Measurements from ENCODE around the gene RBM33.

The RBM33 gene

DNA sequence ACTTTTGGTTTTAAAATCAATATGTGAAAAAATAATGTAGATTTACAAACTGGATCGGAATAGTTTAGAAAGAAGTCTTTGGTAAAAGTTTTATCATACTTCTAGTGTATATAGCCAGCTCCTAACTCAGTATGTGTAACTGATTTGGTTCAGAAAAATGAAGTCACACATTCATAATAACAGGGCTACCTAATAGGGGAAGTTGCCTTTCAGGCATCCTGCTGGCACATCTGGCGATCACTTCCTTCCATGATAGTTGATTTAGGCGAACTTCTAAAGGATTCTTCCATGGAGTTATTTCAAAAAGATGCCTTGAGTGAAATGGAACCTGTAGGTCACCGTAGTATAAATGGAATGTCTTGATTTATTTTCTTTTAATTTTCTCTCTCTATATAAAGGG is 98.7 kb downstream of the RBM33 start:
- no peak for DNase-seq (ENCODE audit: low read depth, low spot score)
- no peaks in the 10 kb centered on the region for H3K27me3 ChIP-seq (ENCODE audit: control insufficient read depth, insufficient read depth, low read length)
- H3K36me3 ChIP-seq (ENCODE audit: control insufficient read depth, insufficient read depth, low read length), result 0 out of 2 replicates have a peak, but pooled peaks cover 3% of the 10 kb centered on the region
- H3K27ac ChIP-seq (ENCODE audit: low read length), result no peak overlapping the region
- no CpG with 5 or more reads among the region's 4 CpGs for WGBS (ENCODE audit: insufficient coverage, insufficient read length)
- no peaks in the 10 kb centered on the region for H3K9me3 ChIP-seq (ENCODE audit: control insufficient read depth, insufficient read depth, low read length)
- no peaks in the 10 kb centered on the region for H3K4me1 ChIP-seq (ENCODE audit: control insufficient read depth, insufficient read depth, low read length)
- no peak overlapping the region for H3K4me3 ChIP-seq (ENCODE audit: low read length)

DNA sequence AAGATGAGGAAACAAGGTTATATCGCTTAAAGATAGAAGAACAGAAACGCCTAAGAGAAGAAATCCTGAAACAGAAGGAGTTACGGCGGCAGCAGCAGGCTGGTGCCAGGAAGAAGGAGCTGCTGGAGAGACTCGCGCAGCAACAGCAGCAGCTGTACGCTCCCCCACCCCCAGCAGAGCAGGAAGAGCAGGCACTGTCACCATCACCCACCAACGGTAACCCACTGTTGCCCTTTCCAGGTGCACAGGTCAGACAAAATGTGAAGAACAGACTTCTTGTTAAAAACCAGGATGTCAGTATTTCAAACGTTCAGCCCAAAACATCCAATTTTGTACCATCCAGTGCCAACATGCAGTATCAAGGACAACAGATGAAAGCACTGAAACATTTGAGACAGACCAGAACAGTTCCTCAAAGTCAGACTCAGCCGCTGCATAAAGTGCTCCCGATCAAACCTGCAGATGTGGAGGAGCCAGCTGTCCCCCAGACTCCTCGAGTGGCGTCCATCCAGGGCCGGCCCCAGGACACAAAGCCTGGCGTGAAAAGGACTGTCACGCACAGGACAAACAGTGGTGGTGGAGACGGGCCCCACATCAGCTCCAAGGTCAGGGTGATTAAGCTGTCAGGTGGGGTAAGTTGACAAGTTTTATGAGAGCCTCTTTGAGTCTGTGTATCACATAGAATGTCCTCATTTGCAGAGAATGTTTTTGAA is 100.7 kb downstream of the RBM33 start:
- no peaks in the 10 kb centered on the region for H3K27me3 ChIP-seq (ENCODE audit: control insufficient read depth, insufficient read depth, low read length)
- no peaks in the 10 kb centered on the region for H3K9me3 ChIP-seq (ENCODE audit: control insufficient read depth, insufficient read depth, low read length)
- H3K27ac ChIP-seq (ENCODE audit: low read length), result no peak overlapping the region
- no peaks in the 10 kb centered on the region for H3K4me1 ChIP-seq (ENCODE audit: control insufficient read depth, insufficient read depth, low read length)
- no peak overlapping the region for H3K4me3 ChIP-seq (ENCODE audit: low read length)
- H3K36me3 ChIP-seq (ENCODE audit: control insufficient read depth, insufficient read depth, low read length), result 0 out of 2 replicates have a peak, but pooled peaks cover 3% of the 10 kb centered on the region
- WGBS (ENCODE audit: insufficient coverage, insufficient read length), result no CpG with 5 or more reads among the region's 17 CpGs
- DNase-seq (ENCODE audit: low read depth, low spot score), result no peak

GRCh38 chr7:155745737-155746136 is 101.3 kb downstream of the RBM33 start:
- no peaks in the 10 kb centered on the region for H3K27me3 ChIP-seq (ENCODE audit: control insufficient read depth, insufficient read depth, low read length)
- no peak overlapping the region for H3K27ac ChIP-seq (ENCODE audit: low read length)
- DNase-seq (ENCODE audit: low read depth, low spot score), result no peak
- no peaks in the 10 kb centered on the region for H3K9me3 ChIP-seq (ENCODE audit: control insufficient read depth, insufficient read depth, low read length)
- no peaks in the 10 kb centered on the region for H3K4me1 ChIP-seq (ENCODE audit: control insufficient read depth, insufficient read depth, low read length)
- no peak overlapping the region for H3K4me3 ChIP-seq (ENCODE audit: low read length)
- H3K36me3 ChIP-seq (ENCODE audit: control insufficient read depth, insufficient read depth, low read length), result 0 out of 2 replicates have a peak, but pooled peaks cover 3% of the 10 kb centered on the region
- no CpG with 5 or more reads among the region's 9 CpGs for WGBS (ENCODE audit: insufficient coverage, insufficient read length)

GRCh38 chr7:155746188-155746587 is 101.7 kb downstream of the RBM33 start:
- H3K27me3 ChIP-seq (ENCODE audit: control insufficient read depth, insufficient read depth, low read length), result no peaks in the 10 kb centered on the region
- H3K36me3 ChIP-seq (ENCODE audit: control insufficient read depth, insufficient read depth, low read length), result 0 out of 2 replicates have a peak, but pooled peaks cover 3% of the 10 kb centered on the region
- no peak overlapping the region for H3K27ac ChIP-seq (ENCODE audit: low read length)
- no peak for DNase-seq (ENCODE audit: low read depth, low spot score)
- no peak overlapping the region for H3K4me3 ChIP-seq (ENCODE audit: low read length)
- no CpG with 5 or more reads among the region's 2 CpGs for WGBS (ENCODE audit: insufficient coverage, insufficient read length)
- no peaks in the 10 kb centered on the region for H3K9me3 ChIP-seq (ENCODE audit: control insufficient read depth, insufficient read depth, low read length)
- no peaks in the 10 kb centered on the region for H3K4me1 ChIP-seq (ENCODE audit: control insufficient read depth, insufficient read depth, low read length)

GRCh38 chr7:155747209-155747608 is 102.7 kb downstream of the RBM33 start:
- no CpG with 5 or more reads among the region's 1 CpG for WGBS (ENCODE audit: insufficient coverage, insufficient read length)
- H3K27ac ChIP-seq (ENCODE audit: low read length), result no peak overlapping the region
- DNase-seq (ENCODE audit: low read depth, low spot score), result no peak
- no peaks in the 10 kb centered on the region for H3K27me3 ChIP-seq (ENCODE audit: control insufficient read depth, insufficient read depth, low read length)
- no peak overlapping the region for H3K4me3 ChIP-seq (ENCODE audit: low read length)
- no peaks in the 10 kb centered on the region for H3K4me1 ChIP-seq (ENCODE audit: control insufficient read depth, insufficient read depth, low read length)
- 0 out of 2 replicates have a peak, but pooled peaks cover 3% of the 10 kb centered on the region for H3K36me3 ChIP-seq (ENCODE audit: control insufficient read depth, insufficient read depth, low read length)
- no peaks in the 10 kb centered on the region for H3K9me3 ChIP-seq (ENCODE audit: control insufficient read depth, insufficient read depth, low read length)

DNA sequence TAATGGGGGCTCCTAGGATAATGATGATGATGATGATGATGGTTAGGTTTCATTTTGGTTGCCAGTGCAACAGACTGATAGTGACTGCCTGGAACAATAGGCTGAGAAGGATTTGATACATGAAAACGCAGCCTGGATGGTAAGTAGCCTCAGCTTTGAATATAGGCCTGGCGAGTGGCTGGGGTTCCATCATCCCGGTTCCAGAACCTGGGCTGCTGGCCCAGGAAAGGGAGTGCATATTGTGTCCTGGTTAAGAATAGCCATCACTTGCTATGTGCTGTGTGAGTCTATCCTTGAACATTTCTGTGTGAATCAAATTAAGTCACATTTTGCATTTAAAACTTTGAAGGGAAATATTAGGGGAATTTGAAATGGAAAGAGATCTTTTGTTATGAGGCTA is 105.1 kb downstream of the RBM33 start:
- no peak overlapping the region for H3K4me3 ChIP-seq (ENCODE audit: low read length)
- no peaks in the 10 kb centered on the region for H3K9me3 ChIP-seq (ENCODE audit: control insufficient read depth, insufficient read depth, low read length)
- H3K36me3 ChIP-seq (ENCODE audit: control insufficient read depth, insufficient read depth, low read length), result 0 out of 2 replicates have a peak, but pooled peaks cover 3% of the 10 kb centered on the region
- H3K27ac ChIP-seq (ENCODE audit: low read length), result no peak overlapping the region
- no peak for DNase-seq (ENCODE audit: low read depth, low spot score)
- no peaks in the 10 kb centered on the region for H3K4me1 ChIP-seq (ENCODE audit: control insufficient read depth, insufficient read depth, low read length)
- WGBS (ENCODE audit: insufficient coverage, insufficient read length), result no CpG with 5 or more reads among the region's 3 CpGs
- H3K27me3 ChIP-seq (ENCODE audit: control insufficient read depth, insufficient read depth, low read length), result no peaks in the 10 kb centered on the region

- WGBS (ENCODE audit: insufficient coverage, insufficient read length), result no CpG with 5 or more reads among the region's 5 CpGs
- H3K36me3 ChIP-seq (ENCODE audit: control insufficient read depth, insufficient read depth, low read length), result 0 out of 2 replicates have a peak, but pooled peaks cover 3% of the 10 kb centered on the region
- no peak overlapping the region for H3K27ac ChIP-seq (ENCODE audit: low read length)
- no peaks in the 10 kb centered on the region for H3K4me1 ChIP-seq (ENCODE audit: control insufficient read depth, insufficient read depth, low read length)
- no peak for DNase-seq (ENCODE audit: low read depth, low spot score)
- H3K27me3 ChIP-seq (ENCODE audit: control insufficient read depth, insufficient read depth, low read length), result no peaks in the 10 kb centered on the region
- no peaks in the 10 kb centered on the region for H3K9me3 ChIP-seq (ENCODE audit: control insufficient read depth, insufficient read depth, low read length)
- no peak overlapping the region for H3K4me3 ChIP-seq (ENCODE audit: low read length)
Observed at GRCh38 chr7:155750255-155751125, 106.0 kb downstream of the RBM33 start.

DNA sequence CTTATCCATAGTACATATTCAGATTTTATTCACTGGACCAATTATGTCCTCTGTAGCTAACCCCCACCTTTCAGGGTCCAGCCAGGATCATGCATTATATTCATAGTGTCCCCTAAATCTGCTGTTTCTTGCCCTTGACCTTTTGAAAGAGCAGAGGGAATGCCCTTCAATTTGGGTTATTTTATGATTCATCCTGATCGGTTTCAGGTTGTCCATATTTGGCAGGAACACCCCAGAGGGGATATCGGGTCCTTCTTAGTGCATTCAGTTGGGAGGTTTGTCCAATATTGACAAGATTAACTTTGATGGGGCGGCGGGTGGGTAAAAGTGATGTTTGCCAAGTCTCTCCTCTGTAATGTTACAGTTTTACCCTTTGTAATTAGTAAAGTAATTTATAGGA is 106.9 kb downstream of the RBM33 start:
- DNase-seq (ENCODE audit: low read depth, low spot score), result no peak
- Histone ChIP-seq H3K9me3 (ENCODE audit: control insufficient read depth, insufficient read depth, low read length) (no peaks in the 10 kb centered on the region), H3K36me3 (ENCODE audit: control insufficient read depth, insufficient read depth, low read length) (no peaks in the 10 kb centered on the region), H3K4me1 (ENCODE audit: control insufficient read depth, insufficient read depth, low read length) (no peaks in the 10 kb centered on the region), H3K4me3 (ENCODE audit: low read length) (no peak overlapping the region), H3K27ac (ENCODE audit: low read length) (no peak overlapping the region), H3K27me3 (ENCODE audit: control insufficient read depth, insufficient read depth, low read length) (no peaks in the 10 kb centered on the region)
- WGBS (ENCODE audit: insufficient coverage, insufficient read length), result no CpG with 5 or more reads among the region's 4 CpGs

DNA sequence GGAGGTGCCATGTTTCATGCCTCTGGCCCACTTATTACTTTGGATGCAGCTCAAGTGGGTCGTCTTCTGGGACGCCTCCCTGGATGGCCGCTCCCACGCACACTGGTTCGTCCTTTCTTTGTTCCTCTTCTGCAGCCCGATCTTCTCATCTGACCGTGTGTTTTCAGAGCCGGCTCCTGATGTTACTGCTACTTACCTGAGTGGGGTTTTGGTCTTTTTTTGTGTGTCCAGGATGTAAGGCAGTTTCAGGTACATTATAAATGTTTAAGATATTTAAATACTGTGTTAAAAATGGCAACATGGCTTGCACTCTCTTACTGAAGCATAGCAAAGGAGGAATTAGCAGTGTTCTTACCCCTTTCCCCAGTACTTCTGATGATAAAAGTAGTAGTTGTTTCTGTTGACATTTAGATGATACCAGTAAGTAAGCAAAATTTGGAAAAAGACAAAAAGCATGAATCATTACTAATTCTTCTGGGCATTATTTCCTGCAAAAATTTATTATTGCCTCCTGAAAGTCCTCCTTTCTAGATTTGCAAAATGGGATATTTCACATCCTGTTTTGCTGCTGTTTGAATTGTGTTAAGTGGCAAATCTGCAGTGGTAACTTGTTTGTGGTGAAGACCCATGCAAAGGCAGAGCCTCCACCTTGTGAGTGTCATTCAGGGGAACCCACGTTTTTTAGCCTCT is 108.4 kb downstream of the RBM33 start:
- H3K4me3 ChIP-seq (ENCODE audit: low read length), result no peak overlapping the region

DNA sequence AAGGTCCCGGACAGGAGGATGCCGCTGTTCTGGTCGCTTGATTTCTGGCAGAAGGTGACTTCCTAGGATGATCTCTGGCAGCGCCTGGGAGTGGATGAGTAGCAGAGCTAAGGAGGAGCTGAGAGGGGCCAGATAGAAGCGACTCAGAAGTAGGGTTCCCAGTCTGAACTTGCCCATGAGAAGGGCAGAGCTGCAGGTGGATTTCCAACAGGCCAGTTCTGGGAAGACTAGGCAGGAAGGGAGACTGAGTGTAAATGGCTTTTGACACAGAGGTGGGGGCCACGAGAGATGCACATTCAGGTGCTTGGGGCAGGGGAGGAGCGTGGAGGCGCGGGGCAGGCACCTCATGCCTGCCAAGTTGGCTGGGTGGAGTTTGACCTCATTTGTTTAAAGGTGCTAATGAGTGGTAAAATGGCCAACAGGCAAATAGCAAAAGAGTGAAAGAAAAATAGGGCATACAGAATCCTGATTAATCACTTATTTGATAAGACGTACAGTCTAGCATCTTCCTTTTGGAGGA is 109.0 kb downstream of the RBM33 start:
- no peaks in the 10 kb centered on the region for H3K36me3 ChIP-seq (ENCODE audit: control insufficient read depth, insufficient read depth, low read length)
- WGBS (ENCODE audit: insufficient coverage, insufficient read length), result no CpG with 5 or more reads among the region's 10 CpGs
- H3K9me3 ChIP-seq (ENCODE audit: control insufficient read depth, insufficient read depth, low read length), result no peaks in the 10 kb centered on the region
- H3K4me1 ChIP-seq (ENCODE audit: control insufficient read depth, insufficient read depth, low read length), result no peaks in the 10 kb centered on the region
- no peak for DNase-seq (ENCODE audit: low read depth, low spot score)
- H3K27me3 ChIP-seq (ENCODE audit: control insufficient read depth, insufficient read depth, low read length), result no peaks in the 10 kb centered on the region
- no peak overlapping the region for H3K4me3 ChIP-seq (ENCODE audit: low read length)
- no peak overlapping the region for H3K27ac ChIP-seq (ENCODE audit: low read length)

More for the DNA sequence above, 108.4 kb downstream of the RBM33 start:
- no peak overlapping the region for H3K27ac ChIP-seq (ENCODE audit: low read length)
- no peaks in the 10 kb centered on the region for H3K9me3 ChIP-seq (ENCODE audit: control insufficient read depth, insufficient read depth, low read length)
- no peaks in the 10 kb centered on the region for H3K4me1 ChIP-seq (ENCODE audit: control insufficient read depth, insufficient read depth, low read length)
- no peaks in the 10 kb centered on the region for H3K36me3 ChIP-seq (ENCODE audit: control insufficient read depth, insufficient read depth, low read length)
- WGBS (ENCODE audit: insufficient coverage, insufficient read length), result no CpG with 5 or more reads among the region's 9 CpGs
- no peaks in the 10 kb centered on the region for H3K27me3 ChIP-seq (ENCODE audit: control insufficient read depth, insufficient read depth, low read length)
- no peak for DNase-seq (ENCODE audit: low read depth, low spot score)

Data from iPS DF 6.9 (cell line).